AG10803 (cell line): ENCODE results near the gene ASRGL1.
A peak's percentile ranks its signal among the peaks of the same experiment; 100 is the strongest.

ENCODE experiments used
- DNase-seq: peaks from one replicate; pipeline ENCODE4 v3.0.0; 2010; ENCODE audit warnings: low read depth
- H3K4me3 ChIP-seq: 2 replicates; pipeline ENCODE4 v1.5.1; 2011; ENCODE audit warnings: mild to moderate bottlenecking, low read length, control low read depth
- TF ChIP-seq, protein P1 (sequence below): conservative IDR thresholded peaks from 2 replicates; pipeline ENCODE4 v1.5.1; 2011; ENCODE audit warnings: mild to moderate bottlenecking, low read length, control low read depth, inconsistent platforms

The ASRGL1 gene

DNA sequence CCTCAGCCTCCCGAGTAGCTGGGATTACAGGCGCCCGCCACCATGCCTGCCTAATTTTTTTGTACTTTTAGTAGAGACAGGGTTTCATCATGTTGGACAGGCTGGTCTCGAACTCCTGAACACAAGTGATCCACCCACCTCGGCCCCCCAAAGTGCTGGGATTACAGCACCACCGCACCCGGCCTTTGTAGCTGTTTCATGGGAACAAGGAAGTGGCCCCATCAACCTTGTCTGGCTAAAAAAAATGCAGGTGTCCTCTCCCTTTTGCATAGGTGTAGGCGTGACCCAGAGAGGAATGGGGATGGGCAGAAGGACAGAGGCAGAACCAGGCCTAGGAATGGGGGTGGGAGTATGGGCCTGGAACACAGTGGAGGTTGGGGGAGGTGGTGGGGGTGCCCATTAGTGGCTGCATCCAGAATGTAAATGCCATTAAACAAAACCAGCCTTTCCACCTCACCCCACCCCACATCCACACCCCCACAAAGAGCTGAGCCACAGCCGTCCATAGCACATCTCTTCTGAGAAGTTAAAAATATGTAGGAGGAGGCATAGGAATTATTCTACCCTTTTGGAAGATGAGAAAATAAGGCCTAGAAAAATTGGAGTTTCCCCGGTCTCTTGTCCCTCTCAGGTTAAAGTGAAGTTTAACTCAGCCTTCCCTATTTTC, 58.8 kb downstream of the ASRGL1 start:
- TF ChIP-seq, protein P1, sequence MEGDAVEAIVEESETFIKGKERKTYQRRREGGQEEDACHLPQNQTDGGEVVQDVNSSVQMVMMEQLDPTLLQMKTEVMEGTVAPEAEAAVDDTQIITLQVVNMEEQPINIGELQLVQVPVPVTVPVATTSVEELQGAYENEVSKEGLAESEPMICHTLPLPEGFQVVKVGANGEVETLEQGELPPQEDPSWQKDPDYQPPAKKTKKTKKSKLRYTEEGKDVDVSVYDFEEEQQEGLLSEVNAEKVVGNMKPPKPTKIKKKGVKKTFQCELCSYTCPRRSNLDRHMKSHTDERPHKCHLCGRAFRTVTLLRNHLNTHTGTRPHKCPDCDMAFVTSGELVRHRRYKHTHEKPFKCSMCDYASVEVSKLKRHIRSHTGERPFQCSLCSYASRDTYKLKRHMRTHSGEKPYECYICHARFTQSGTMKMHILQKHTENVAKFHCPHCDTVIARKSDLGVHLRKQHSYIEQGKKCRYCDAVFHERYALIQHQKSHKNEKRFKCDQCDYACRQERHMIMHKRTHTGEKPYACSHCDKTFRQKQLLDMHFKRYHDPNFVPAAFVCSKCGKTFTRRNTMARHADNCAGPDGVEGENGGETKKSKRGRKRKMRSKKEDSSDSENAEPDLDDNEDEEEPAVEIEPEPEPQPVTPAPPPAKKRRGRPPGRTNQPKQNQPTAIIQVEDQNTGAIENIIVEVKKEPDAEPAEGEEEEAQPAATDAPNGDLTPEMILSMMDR, result no peak
- no peak for DNase-seq
- H3K4me3 ChIP-seq, result no peak overlapping the region

DNA sequence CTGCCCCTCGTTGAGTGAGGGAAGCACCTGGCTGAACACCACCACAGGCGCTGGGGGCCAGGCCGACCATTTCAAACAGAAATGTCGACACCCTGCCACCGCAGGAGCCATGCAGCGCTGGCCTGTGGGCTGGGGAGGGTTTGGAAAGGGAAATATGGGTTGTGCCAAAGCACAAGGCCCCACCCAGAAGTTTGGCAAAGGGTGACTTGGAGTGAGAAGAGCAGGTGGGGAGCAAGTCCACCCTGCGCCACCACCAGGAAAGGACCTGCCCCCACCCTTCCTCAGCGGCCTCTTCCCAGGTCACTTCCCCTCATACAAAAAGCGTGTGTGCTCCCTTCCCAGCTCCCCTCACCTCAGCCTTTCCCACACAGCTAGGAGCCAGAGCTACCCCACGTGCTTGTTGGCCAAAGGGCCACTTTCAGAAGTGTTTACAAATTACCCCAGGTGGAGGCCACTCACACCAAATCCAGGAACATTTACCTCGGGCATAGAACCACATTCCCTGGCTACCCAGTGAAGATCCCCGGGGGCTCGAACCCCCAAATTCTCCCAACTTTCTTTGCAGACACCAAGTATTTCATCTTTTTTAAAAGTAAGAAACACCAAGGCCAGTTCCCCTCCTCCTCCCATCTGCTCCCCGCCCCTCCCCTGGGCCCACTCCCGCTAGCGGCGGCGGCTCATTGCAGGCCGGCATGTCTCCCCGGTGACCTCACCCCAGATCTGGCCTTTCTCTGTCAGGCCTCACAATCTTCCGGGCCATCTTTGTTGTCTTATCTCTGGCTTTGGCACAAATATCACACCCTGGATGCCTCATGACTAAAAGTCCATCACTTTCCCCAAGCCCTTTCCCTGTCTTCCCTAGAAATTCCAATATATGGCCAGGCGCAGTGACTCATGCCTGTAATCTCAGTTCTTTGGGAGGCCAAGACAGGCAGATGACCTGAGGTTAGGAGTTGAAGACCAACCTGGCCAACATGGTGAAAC, 61.1 kb downstream of the ASRGL1 start:
- peak; percentile 48 for DNase-seq
- H3K4me3 ChIP-seq, result no peak overlapping the region

DNA sequence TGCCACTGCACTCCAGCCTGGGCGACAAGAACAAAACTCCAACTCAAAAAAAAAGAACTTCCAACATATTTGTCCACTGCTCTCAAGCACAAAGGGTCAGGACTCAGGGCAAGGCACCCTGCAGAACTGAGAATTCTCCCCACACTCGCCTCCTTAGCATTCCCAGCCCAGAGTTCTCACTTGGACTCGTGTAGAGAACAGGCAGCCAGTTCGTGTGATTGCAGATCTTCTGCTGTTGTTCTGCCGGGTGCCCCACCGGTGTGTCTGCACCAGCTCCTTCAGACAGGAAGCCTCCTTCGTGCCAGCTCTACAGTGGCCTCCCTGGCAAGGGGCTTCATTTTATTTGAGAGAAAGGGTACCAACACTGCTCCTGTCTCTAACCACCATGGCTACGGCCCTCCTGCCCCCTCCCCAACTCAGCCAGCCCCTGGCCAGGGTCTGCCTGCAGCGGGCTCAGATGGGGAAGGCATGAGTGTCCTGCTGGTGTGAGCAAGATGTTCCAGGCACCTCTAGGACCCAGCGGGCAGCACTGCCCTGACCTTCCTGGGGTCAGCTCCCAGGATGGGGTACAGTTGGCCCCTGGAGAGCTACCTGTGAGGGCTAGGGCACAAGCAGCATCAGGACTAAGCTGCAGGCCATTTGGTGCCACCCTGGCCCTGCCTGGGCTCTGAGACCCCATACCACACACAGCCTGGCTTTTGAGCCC, 62.1 kb downstream of the ASRGL1 start:
- TF ChIP-seq, protein P1, result no peak
- no peak for DNase-seq
- H3K4me3 ChIP-seq, result no peak overlapping the region

More for the DNA sequence above, 61.1 kb downstream of the ASRGL1 start:
- TF ChIP-seq, protein P1, result no peak

DNA sequence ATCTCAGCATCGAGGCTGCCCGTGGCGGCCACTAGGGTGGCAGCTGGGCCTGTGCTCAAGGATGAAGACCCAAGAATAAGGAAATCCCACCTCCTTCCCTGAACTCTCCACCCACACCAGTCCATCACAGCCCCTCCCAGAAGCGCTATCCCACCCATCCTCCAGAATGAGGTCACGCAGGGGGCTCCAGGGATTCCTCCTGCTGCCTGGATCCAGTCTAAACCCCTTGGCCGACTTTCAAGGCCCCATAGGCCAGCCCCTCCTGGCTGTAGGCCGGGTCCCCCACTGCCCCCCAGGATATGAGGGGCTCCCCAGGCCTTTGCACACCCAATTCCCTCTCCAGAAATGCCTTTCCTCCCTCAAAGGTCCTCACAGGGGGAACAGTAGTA, 62.6 kb downstream of the ASRGL1 start:
- TF ChIP-seq, protein P1, result 0 out of 2 replicates have a peak, but pooled peaks have one; percentile 5
- no peak for DNase-seq
- no peak overlapping the region for H3K4me3 ChIP-seq

DNA sequence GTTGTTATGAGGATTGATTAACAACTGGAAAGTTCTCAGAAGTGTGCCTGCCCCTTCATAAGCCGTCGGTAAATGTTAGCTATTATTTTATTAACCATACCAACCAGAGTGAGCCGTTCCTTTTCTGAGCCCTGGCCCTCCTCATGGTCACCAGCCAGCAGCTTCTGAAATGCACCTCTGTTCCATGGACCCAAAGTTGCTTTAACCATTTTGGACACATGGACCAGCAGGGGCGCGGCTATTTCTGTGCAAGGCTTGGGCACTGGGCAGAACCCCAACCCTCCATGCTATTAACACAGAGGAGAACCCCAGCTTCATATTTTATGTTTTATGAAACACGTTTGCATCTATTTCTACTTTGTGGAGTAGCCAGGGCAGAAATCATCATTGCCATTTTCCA, 63.0 kb downstream of the ASRGL1 start:
- no peak overlapping the region for H3K4me3 ChIP-seq
- TF ChIP-seq, protein P1, result 0 out of 2 replicates have a peak, but pooled peaks have one; percentile 7
- DNase-seq, result no peak

DNA sequence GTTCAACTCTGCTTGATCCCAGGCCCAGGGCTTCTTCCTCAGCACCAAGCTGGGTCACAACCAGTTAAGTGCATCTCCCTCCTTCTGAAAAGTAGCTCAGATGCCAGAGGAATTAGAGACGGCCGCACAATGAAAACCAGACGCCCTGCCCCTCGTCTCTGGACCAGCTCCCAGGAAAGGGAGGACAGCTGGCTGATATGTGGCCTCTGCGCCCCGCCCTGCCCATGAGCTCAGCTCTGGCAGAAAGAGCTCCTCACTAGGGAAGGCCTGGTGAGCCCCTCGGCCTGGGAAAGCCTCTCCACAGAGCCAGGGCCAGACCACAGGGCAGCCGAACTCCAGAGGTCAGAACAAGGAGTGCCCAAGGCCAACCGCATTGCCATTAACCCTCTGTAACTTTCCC, 63.5 kb downstream of the ASRGL1 start:
- TF ChIP-seq, protein P1, result no peak

More for the DNA sequence above, 63.5 kb downstream of the ASRGL1 start:
- DNase-seq, result peak; percentile 93
- H3K4me3 ChIP-seq, result no peak overlapping the region
